Measurements from ENCODE around the gene SUN2. TPM values are rescaled to one million over a fixed set of nuclear protein-coding genes. Genes with fewer than 3 reads are reported as not detected.
A peak's percentile ranks its signal among the peaks of the same experiment; 100 is the strongest.

Gene SUN2
- total and polyA plus RNA-seq, 2 of the 8 experiments (the other 6 are each of a cell fraction or from before 2014, with no cell fraction given): 5.1 to 10.5 TPM

GRCh38 chr22:38756711-38757463, 1.1 kb upstream of the SUN2 start:
- no peak overlapping the region for H2BK5ac ChIP-seq (ENCODE audit: low read depth, low read length)
- WGBS, 2 experiments (ENCODE audit: extremely low coverage in 1 of 2, insufficient coverage in 1 of 2, insufficient read length in 1 of 2, insufficient replicate concordance in 2 of 2, low coverage in 1 of 2, low lambda C conversion rate in 2 of 2, missing lambda C conversion rate in 1 of 2): 83% methylated on average over 17 of the region's 17 CpGs; no CpG with 5 or more reads in 1 of the 2 experiments
- FAIRE-seq: no peak
- no peak overlapping the region for H3K23ac ChIP-seq (ENCODE audit: insufficient read length)
- ChIA-PET POLR2A (ENCODE audit: partially characterized antibody) (interaction anchor here (0.6 to 3.5 kb wide), 6 partner anchors 8 to 107 kb away, joined by 3 to 23 read pairs (median 3); no protein-coding TSS in a partner anchor), CTCF (ENCODE audit: partially characterized antibody) (interaction anchor here (0.6 to 6.0 kb wide), 6 partner anchors 9 to 430 kb away, joined by 3 to 44 read pairs (median 4); no protein-coding TSS in a partner anchor)
- no peak overlapping the region for H4K91ac ChIP-seq (replicated peaks; ENCODE audit: insufficient read length, low read length)
- H2BK20ac ChIP-seq (ENCODE audit: low read length): no peak overlapping the region
- H2BK12ac ChIP-seq (ENCODE audit: low read depth, low read length): no peak overlapping the region
- H4K5ac ChIP-seq (ENCODE audit: insufficient read length, low read depth, low read length): no peak overlapping the region
- peaks cover 0 to 7% (median 5%) of the 10 kb centered on the region in 4 experiments; a peak in 5 of 7 replicates for H3K27me3 ChIP-seq (replicated peaks in 1 of 4; ENCODE audit: control insufficient read depth in 3 of 4, extremely low read depth in 1 of 4, insufficient read depth in 3 of 4, low read length in 3 of 4)
- H3K4me2 ChIP-seq (ENCODE audit: insufficient read depth in 1 of 2, low read depth in 2 of 2, low read length in 2 of 2): peak overlapping the region; percentile 80 to 88; a peak in 2 of 4 replicates
- H4K20me1 ChIP-seq (replicated peaks in 1 of 2; ENCODE audit: control insufficient read depth in 1 of 2, insufficient read depth in 2 of 2, low read length in 2 of 2): peaks cover 0 to 6% of the 10 kb centered on the region in 2 experiments
- H3K14ac ChIP-seq (ENCODE audit: insufficient read length): no peak overlapping the region
- H3K23me2 ChIP-seq (ENCODE audit: low read depth, low read length): peaks cover 21% of the 10 kb centered on the region; the same call in 1 of the 2 replicates
- peak overlapping the region in 1 of 4 experiments; percentile 81; a peak in 2 of 8 replicates for H3K4me3 ChIP-seq (ENCODE audit: extremely low read depth in 1 of 4, insufficient read depth in 2 of 4, low read depth in 3 of 4, low read length in 4 of 4)
- H2AK5ac ChIP-seq (ENCODE audit: low read depth, low read length): no peak overlapping the region
- no peak for DNase-seq (ENCODE audit: low read depth in 1 of 2, low spot score in 2 of 2)
- H3K18ac ChIP-seq (ENCODE audit: extremely low read depth, low read length): no peak overlapping the region
- no peak overlapping the region for H3K27ac ChIP-seq (ENCODE audit: low read depth, low read length)
- no peak overlapping the region for H3K9ac ChIP-seq (replicated peaks in 1 of 4; ENCODE audit: extremely low read depth in 1 of 4, low read depth in 3 of 4, low read length in 3 of 4)
- 0 out of 2 replicates have a peak overlapping the region, but pooled peaks have one; percentile 19 for H2BK15ac ChIP-seq (ENCODE audit: low read length)
- H3K9me3 ChIP-seq (ENCODE audit: insufficient read depth in 2 of 2, low read depth in 1 of 2, low read length in 1 of 2): no peaks in the 10 kb centered on the region
- H3K79me1 ChIP-seq (ENCODE audit: low read depth, low read length): no peaks in the 10 kb centered on the region
- no peak overlapping the region for H3K4ac ChIP-seq (replicated peaks; ENCODE audit: insufficient read length, low read depth, low read length)
- no peak overlapping the region; the same call in 1 of the 2 replicates for H4K8ac ChIP-seq (ENCODE audit: extremely low read depth, insufficient read depth, low read length)
- no peak overlapping the region for H3K56ac ChIP-seq (replicated peaks; ENCODE audit: insufficient read length, low read depth, low read length)
- H3K4me1 ChIP-seq (replicated peaks in 1 of 4; ENCODE audit: control insufficient read depth in 3 of 4, insufficient read depth in 4 of 4, low read length in 3 of 4): peaks cover 4 to 16% (median 8%) of the 10 kb centered on the region in 4 experiments
- H2BK120ac ChIP-seq (replicated peaks; ENCODE audit: low read depth, low read length): no peak overlapping the region
- no peaks in the 10 kb centered on the region for H3K79me2 ChIP-seq (ENCODE audit: control insufficient read depth in 1 of 2, insufficient read depth in 2 of 2, low read length in 2 of 2)
- H3K36me3 ChIP-seq (ENCODE audit: control insufficient read depth in 2 of 4, insufficient read depth in 4 of 4, low read length in 3 of 4): no peaks in the 10 kb centered on the region
- H2AFZ ChIP-seq (ENCODE audit: low read length): no peak overlapping the region
- TF ChIP-seq ZNF274 (IDR thresholded peaks at IDR 0.05; ENCODE audit: borderline replicate concordance, extremely low read depth, low read length): no peak
- no peak for TF ChIP-seq RXRA (IDR thresholded peaks at IDR 0.05; ENCODE audit: insufficient read depth, low read depth, low read length)
- no peak for TF ChIP-seq TEAD4 (IDR thresholded peaks at IDR 0.05; ENCODE audit: low read depth, low read length)
- no peak for TF ChIP-seq SIX5 (IDR thresholded peaks at IDR 0.05; ENCODE audit: low read depth, low read length)
- TF ChIP-seq HDAC2 (IDR thresholded peaks at IDR 0.05; ENCODE audit: borderline replicate concordance in 1 of 2, low read depth in 2 of 2, low read length in 2 of 2): no peak
- no peak for TF ChIP-seq KDM4A (IDR thresholded peaks at IDR 0.05; ENCODE audit: low read depth, low read length, severe bottlenecking)
- no peak for TF ChIP-seq SIRT6 (IDR thresholded peaks at IDR 0.05; ENCODE audit: low read length)
- TF ChIP-seq MAX (IDR thresholded peaks at IDR 0.05): no peak
- TF ChIP-seq POLR2AphosphoS5 (IDR thresholded peaks at IDR 0.05; ENCODE audit: low read depth, low read length): no peak
- no peak for TF ChIP-seq NRF1 (IDR thresholded peaks at IDR 0.05; ENCODE audit: low read depth, low read length)
- no peak for TF ChIP-seq NANOG (IDR thresholded peaks at IDR 0.05; ENCODE audit: insufficient read depth, low read depth, low read length, poor library complexity, severe bottlenecking)
- TF ChIP-seq BCL11A (IDR thresholded peaks at IDR 0.05; ENCODE audit: low read depth in 2 of 2, low read length in 2 of 2): no peak
